Activated T-cell treated with anti-CD3 and anti-CD28 coated beads for 1 hour (primary cell): ENCODE measurements around the gene DIO3.

Experiments
- DNase-seq: peaks from one replicate; pipeline ENCODE4 v3.0.0-alpha.2; 2020; ENCODE audit warnings: low read depth

Gene DIO3

GRCh38 chr14:101561145-101561896 is at the start of gene DIO3:
Gene DIO3, plus strand, starts transcription at chr14:101561495.
- DNase-seq = no peak

GRCh38 chr14:101511620-101512375 is 49.5 kb upstream of the DIO3 start:
- DNase-seq = no peak

- no peak for DNase-seq
These were observed 49.0 kb upstream of the DIO3 start for GRCh38 chr14:101512376-101512695.

GRCh38 chr14:101514136-101514535 is 47.2 kb upstream of the DIO3 start:
- no peak for DNase-seq

DNA sequence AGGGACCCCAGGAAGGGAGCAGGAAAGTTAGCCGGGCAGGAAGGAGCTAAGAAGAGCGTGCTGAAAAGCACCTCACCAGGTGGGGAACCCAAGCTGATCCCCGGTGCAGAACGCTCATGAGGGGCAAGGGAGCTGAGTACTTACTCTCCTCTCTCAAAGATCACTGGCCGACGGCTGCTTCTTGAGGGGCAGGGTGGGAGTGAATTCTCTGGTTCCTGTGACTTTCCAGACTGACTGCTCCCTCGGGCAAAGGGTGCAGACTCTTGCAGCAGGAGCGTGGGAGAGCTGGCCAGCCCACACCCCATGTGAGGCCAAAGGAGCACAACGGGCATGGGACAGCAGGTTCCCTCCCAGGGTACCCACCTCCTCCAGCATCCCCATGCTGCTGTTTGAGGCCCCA is 44.9 kb upstream of the DIO3 start:
- DNase-seq = no peak

DNA sequence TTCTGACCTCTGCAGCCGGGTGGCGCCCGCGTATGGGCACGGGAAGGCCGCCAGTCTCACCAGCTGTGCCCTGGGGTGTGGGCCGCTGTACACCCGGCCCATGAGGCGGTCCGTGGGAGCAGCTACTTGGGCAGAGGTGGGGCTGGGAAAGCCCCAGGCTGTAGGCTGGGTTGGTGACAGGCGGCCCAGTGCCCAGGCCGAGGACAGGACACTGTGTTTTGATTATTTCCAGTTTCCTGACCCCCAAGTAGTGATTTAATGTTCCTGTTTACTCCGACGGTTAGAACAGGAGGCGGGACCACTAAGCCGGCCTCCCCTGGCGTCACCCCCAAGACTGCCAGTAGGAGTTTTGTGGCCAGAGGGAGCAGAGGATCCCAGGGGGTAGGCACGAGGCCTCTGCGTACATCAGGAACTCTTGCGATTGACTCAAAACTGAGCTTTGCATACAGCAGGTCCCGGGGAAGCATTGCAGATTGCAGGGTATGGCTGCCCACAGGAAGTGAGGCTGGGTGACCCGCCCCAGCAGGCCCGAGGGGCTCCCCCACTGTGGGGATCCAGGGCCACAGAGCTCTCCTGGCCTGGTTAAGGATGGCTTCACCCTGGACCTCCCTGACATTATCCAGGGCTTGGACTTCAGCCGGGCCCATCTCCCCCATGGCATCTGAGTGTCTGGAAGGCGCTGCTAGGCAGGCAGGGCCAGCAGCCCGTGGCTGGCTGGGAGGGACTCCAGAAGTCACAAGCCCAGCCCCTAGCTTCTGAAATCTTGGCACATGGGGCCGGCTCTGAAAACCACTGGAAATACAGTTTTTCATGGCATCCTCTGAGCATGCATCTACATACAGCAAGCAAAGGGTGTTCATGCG is 42.5 kb upstream of the DIO3 start:
- no peak for DNase-seq

GRCh38 chr14:101520621-101521472 is 40.4 kb upstream of the DIO3 start:
- DNase-seq = no peak

DNA sequence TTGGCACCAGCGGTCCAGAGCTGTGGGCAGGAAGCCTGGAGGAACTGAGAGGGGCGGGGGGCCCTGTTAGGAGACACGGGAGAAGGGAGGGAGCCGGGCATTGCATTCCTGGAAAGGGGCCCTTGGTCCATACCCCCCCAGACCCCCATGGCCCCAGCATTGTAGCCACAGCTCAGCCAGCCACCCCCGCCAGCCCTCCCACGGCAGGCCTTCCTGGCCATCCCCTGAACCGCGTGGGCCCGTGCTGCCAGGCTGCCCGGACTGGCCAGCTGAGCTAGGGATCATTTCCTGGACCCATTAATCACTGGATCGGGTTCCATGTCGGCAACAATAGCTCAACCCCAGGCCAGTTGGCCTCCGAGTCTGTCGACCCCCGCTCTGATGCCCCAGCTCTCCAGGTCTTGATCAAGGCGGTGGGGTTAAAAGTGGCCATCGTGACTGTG is 39.8 kb upstream of the DIO3 start:
- no peak for DNase-seq

GRCh38 chr14:101521978-101522377 is 39.3 kb upstream of the DIO3 start:
- DNase-seq = no peak

GRCh38 chr14:101525640-101526527 is 35.4 kb upstream of the DIO3 start:
- DNase-seq = no peak

DNA sequence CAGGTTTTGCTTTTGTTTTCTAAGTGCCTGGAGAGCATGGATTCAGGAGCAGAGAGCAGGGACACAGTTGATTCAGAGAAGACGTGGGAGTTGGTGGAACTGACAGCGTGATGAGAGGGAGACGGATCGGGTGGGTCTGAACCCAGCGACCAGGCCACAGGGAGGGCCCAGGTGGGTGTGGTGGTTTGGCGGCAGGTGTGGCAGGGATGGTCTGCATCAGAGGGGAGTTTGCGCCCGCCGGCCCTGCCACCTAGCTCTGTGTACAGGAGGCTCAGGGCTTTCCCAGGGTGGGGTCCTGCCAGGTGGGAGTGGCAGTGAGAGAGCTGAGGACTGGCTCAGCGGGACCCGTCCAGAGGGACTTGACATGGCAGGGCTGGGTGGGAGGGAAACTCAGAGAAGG is 33.3 kb upstream of the DIO3 start:
- no peak for DNase-seq

- no peak for DNase-seq
These were observed 32.2 kb upstream of the DIO3 start for GRCh38 chr14:101529079-101529478.

DNA sequence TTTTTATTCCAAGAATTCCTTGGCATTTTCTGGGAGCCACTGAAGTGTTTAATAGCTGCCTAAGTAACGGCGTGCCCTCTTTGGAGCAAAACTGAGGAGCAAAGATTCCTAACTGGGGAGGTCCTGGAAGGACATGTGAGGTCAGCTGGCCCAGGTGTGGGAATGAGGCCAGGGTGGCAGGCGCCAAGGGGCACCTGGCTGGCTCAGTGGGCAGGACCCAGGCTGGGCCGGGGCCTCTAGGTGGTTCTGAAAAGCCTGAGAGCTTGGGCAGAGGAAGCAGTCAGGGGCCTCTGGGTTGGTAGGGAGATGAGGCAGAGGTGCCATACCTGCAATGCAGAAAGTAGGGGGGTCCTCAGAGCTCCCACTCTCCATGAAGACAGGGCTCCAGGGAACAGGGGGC is 27.1 kb upstream of the DIO3 start:
- DNase-seq = no peak

- no peak for DNase-seq
These were observed 26.1 kb upstream of the DIO3 start for GRCh38 chr14:101535232-101535631.

GRCh38 chr14:101535701-101536207 is 25.5 kb upstream of the DIO3 start:
- no peak for DNase-seq

GRCh38 chr14:101537286-101537685 is 24.0 kb upstream of the DIO3 start:
- no peak for DNase-seq

- DNase-seq = no peak
These were observed 22.4 kb upstream of the DIO3 start for GRCh38 chr14:101538878-101539277.

DNA sequence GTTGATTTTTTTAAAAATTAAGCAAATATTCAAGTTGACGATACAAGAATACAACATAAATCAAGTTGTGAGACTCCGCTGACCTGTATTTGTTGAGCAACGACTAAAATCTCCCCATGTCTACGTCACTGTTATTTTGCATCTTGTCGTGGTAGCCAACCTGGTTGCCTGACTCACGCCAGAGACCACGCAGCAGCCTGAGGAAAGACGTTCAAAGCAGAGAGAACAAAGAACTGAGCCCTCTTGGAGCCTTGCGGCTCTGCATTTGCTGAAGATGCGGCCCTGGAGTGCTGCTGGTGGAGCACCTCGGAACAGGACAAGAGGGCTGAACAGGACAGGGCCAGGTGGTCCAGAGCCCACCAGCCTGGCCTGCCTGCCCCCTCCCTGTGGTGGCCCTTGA is 21.4 kb upstream of the DIO3 start:
- DNase-seq = no peak

DNA sequence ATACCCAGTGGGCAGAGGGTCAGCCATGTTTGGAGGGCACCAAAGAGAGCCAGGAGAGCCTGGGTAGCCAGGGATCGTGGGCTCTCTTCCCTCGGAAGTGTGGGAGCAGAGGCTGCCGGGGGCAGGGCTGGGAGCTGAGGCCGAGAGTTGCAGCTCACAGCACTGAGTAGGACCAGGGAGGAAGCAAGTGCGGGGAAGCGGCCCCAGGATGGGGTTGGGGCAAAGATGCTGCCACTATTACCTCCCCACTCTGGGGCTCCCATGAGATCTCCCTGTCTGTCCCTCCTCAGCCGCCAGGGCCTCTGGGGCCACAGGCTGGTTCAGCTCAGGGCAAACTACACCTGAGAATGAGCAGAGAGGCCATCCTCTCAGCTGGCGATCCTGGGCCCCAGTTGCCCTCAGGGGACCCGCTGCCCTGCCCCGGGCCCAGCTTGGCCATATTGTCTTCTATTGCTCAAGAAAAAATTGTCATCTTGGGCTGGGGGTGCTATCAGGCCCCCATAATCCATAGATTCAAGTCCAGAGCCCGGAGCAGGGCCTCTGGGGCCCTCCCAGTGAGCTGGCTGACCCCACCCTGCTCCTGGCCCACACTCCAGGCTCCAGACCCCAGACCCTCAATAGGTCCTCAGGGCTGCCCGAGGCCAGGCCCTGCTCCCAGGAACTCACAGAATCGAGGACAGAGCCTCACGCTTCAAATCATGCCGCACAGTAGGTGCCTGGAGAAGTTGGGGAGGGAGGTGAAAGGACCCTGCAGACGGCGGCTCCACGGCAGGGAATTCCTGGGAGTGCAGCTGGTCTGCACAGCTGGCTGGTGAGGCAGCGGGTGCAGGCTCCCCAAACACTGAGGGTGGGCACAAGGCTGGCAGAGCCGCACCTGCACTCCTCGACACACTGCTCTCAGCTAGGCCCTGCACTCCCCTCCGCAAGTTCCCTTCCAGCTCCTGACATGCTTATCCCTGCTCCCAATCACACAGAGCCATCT is 20.5 kb upstream of the DIO3 start:
- no peak for DNase-seq
